Left kidney (tissue), 2 donors: ENCODE measurements around the gene CSNK2A2. TPM values are rescaled to one million over a fixed set of nuclear protein-coding genes. Genes with fewer than 3 reads are reported as not detected.

Experiments
- DNase-seq: peaks from one replicate; pipeline ENCODE4 v3.0.0-alpha.2; 2013
- polyA plus RNA-seq: library from polyadenylated mRNA; unstranded; fragments of 120-200 nt; gene quantifications from one replicate; pipeline ENCODE4 v1.2.1, GENCODE V29; 2013; ENCODE audit not compliant: insufficient read length

CSNK2A2 gene
- polyA plus RNA-seq, 1 donor, result 80.1 TPM

- DNase-seq, result no peak
Observed at GRCh38 chr16:58111302-58111627, 86.6 kb downstream of the CSNK2A2 start.

- no peak for DNase-seq
Observed at GRCh38 chr16:58110571-58111301, 87.2 kb downstream of the CSNK2A2 start.

DNA sequence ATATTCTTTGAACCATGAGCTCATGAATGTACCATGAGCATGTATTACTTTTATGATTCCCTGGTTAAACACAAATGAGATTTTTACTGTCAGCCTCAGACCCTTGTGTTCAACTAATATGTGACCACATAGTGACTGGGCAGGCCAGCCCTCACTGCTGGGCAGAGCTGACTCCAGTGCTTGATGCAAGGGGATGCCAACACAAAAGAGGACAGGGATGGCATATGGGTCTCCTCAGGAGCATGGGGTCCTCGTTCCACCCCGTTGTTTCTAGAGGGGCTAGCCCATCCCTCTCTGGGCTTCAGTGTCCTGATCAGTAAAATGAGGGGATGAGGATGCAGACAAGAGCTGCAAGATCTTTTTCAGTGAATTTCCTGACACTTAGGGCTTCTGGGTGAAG, 88.0 kb downstream of the CSNK2A2 start:
- DNase-seq, result no peak

- no peak for DNase-seq
Observed at GRCh38 chr16:58109330-58109729, 88.6 kb downstream of the CSNK2A2 start.

Other genes starting within 250 kb of the CSNK2A2 start
- gene CNGB1, start 227.0 kb downstream of the CSNK2A2 start, polyA plus RNA-seq, result 0.02 TPM
- 8.3 TPM for gene ZNF319, start 197.4 kb downstream of the CSNK2A2 start, polyA plus RNA-seq
- 23.8 TPM for gene USB1, start 196.7 kb downstream of the CSNK2A2 start, polyA plus RNA-seq
- gene MMP15, start 172.4 kb downstream of the CSNK2A2 start, polyA plus RNA-seq, result 12.1 TPM
- 69.0 TPM for gene CFAP20, start 68.7 kb downstream of the CSNK2A2 start, polyA plus RNA-seq
- gene PRSS54, start 96.9 kb upstream of the CSNK2A2 start, polyA plus RNA-seq, result not detected
- gene GINS3, start 194.4 kb upstream of the CSNK2A2 start, polyA plus RNA-seq, result 15.0 TPM